Tibial artery (tissue), 4 donors: ENCODE data around the gene IL17A.

Source experiments
- DNase-seq, 2 donors: peaks; one replicate each; pipeline ENCODE4 v3.0.0-alpha.2; 2019
- H3K27ac ChIP-seq, 2 donors: fragments of 200-600 bp; sonication (generic) in 1 of 2; 1 replicate in 1 of 2; 2 replicates in 1 of 2; pipeline ENCODE4 v1.5.1; 2018 to 2019; ENCODE audit warnings: mild to moderate bottlenecking in 1 of 2
- H3K27me3 ChIP-seq, 2 donors: fragments of 200-600 bp; sonication (generic) in 1 of 2; one replicate each; pipeline versions ENCODE4 v1.5.1 to v1.6.0; 2016 to 2019
- H3K36me3 ChIP-seq, 3 donors: fragments of 200-600 bp; sonication (generic) in 2 of 3; one replicate each; pipeline ENCODE4 v1.5.1; 2016 to 2019; ENCODE audit warnings: mild to moderate bottlenecking in 2 of 3
- H3K4me1 ChIP-seq, 4 donors: fragments of 200-600 bp; sonication (generic) in 2 of 4; 1 replicate in 3 of 4; 2 replicates in 1 of 4; pipeline ENCODE4 v1.5.1; 2016 to 2019
- H3K4me3 ChIP-seq, 2 donors: fragments of 200-600 bp; sonication (generic) in 1 of 2; 1 replicate in 1 of 2; 2 replicates in 1 of 2; pipeline ENCODE4 v1.5.1; 2018 to 2019; ENCODE audit warnings: mild to moderate bottlenecking in 2 of 2
- H3K9me3 ChIP-seq, 3 donors: fragments of 200-600 bp; sonication (generic) in 1 of 3; one replicate each; pipeline ENCODE4 v1.5.1; 2016 to 2019
- CTCF ChIP-seq, 2 experiments: fragments of 200-600 bp in 1 of 2; fragments of 450-650 bp in 1 of 2; IDR thresholded peaks; one replicate each; pipeline ENCODE4 v1.5.1; 2017 to 2019; ENCODE audit warnings: antibody characterized with exemption in 2 of 2, mild to moderate bottlenecking in 1 of 2, moderate library complexity in 1 of 2
- intact Hi-C: fragments of 100-400 bp; cut with DNase I; formaldehyde crosslinking; loops from one replicate; pipeline ENCODE4 v1.15.0; 2023; ENCODE audit warnings: low total_unique reads

Gene IL17A

DNA sequence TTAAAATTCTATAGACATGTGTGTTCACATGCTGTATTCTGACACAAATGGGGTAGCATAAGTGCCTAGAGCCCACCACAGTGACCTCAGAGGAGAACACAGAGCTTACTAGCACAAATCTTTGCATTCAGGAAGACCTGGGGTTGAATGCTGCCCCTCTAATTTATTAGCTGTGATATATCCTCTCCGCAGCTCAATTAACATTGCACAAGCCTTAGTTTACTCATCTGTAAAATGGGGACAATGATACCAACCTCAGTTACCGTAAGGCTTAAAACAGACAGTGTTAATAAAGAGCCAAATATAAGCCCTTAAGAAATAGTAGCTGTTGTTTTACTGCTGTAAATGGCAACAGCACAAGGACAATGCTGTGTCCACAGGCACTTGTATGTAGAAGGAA is 36.2 kb upstream of the IL17A start:
- Histone ChIP-seq H3K36me3 (no peaks in the 10 kb centered on the region), H3K27me3 (no peaks in the 10 kb centered on the region), H3K4me1 (no peaks in the 10 kb centered on the region), H3K27ac (no peak overlapping the region), H3K4me3 (no peak overlapping the region), H3K9me3 (no peaks in the 10 kb centered on the region)
- intact Hi-C loops: no loop called here
- TF ChIP-seq CTCF (IDR thresholded peaks at IDR 0.05): no peak
- DNase-seq: no peak

DNA sequence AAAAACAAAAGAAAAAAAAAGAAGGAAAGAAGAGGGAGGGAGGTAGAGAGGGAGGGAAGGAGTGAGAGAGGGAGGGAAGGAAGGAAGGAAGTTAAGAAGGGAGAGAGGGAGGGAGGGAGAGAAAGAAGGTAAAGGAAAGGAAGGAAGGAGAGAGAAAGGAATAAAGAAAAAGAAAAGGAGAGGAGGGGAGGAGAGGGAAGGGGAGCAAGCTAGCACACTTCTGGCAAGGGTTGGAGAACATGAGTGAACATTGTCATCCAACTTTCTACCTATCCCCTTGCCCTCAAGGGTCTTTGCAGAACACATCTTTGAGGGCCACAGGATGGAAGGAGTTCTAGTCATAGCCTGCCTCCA is 34.1 kb upstream of the IL17A start:
- DNase-seq: no peak
- H3K4me1 ChIP-seq: peaks cover 0 to 9% (median 0%) of the 10 kb centered on the region in 4 donors
- intact Hi-C loops: no loop called here
- H3K36me3 ChIP-seq: no peaks in the 10 kb centered on the region
- no peaks in the 10 kb centered on the region for H3K9me3 ChIP-seq
- no peak overlapping the region for H3K27ac ChIP-seq
- H3K27me3 ChIP-seq: no peaks in the 10 kb centered on the region
- TF ChIP-seq CTCF (IDR thresholded peaks at IDR 0.05): no peak
- H3K4me3 ChIP-seq: no peak overlapping the region

DNA sequence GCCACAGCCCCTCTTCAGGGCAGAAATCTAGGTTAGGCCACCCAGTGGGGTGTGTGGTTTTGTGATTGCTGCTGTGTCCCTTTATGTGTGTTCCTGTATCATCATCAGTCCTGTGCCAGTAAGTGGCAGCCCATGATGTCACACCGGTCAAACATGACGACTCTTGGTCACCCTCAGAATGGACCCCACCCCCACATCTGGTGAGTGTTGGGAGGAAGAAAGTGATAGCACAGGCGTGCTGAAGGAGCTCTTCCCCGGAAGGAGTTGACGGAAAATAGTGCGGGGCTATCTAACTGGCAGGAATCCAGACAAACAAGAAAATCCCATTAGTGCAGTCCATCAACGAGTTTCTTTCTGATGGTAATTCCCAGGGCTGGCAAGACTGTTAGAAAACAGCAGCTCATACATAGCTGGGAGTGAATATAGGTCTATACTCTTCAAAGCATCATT is 33.4 kb upstream of the IL17A start:
- H3K9me3 ChIP-seq: no peaks in the 10 kb centered on the region
- TF ChIP-seq CTCF (IDR thresholded peaks at IDR 0.05): no peak
- no peak overlapping the region for H3K27ac ChIP-seq
- intact Hi-C loops: no loop called here
- no peak overlapping the region for H3K4me3 ChIP-seq
- no peaks in the 10 kb centered on the region for H3K27me3 ChIP-seq
- DNase-seq: no peak
- H3K36me3 ChIP-seq: no peaks in the 10 kb centered on the region
- peaks cover 0 to 9% (median 0%) of the 10 kb centered on the region in 4 donors for H3K4me1 ChIP-seq

GRCh38 chr6:52154381-52154780 is 31.8 kb upstream of the IL17A start:
- H3K27ac ChIP-seq: no peak overlapping the region
- H3K36me3 ChIP-seq: no peaks in the 10 kb centered on the region
- H3K9me3 ChIP-seq: no peaks in the 10 kb centered on the region
- peaks cover 0 to 9% (median 0%) of the 10 kb centered on the region in 4 donors for H3K4me1 ChIP-seq
- no peak overlapping the region for H3K4me3 ChIP-seq
- no peaks in the 10 kb centered on the region for H3K27me3 ChIP-seq
- intact Hi-C loops: no loop called here
- TF ChIP-seq CTCF (IDR thresholded peaks at IDR 0.05): no peak
- DNase-seq: no peak

GRCh38 chr6:52155791-52156576 is 30.2 kb upstream of the IL17A start:
- no peak for TF ChIP-seq CTCF (IDR thresholded peaks at IDR 0.05)
- H3K4me3 ChIP-seq: no peak overlapping the region
- peaks cover 0 to 9% (median 0%) of the 10 kb centered on the region in 4 donors for H3K4me1 ChIP-seq
- H3K27ac ChIP-seq: no peak overlapping the region
- no peak for DNase-seq
- H3K27me3 ChIP-seq: no peaks in the 10 kb centered on the region
- intact Hi-C loops: no loop called here
- H3K36me3 ChIP-seq: no peaks in the 10 kb centered on the region
- peaks cover 0 to 2% (median 0%) of the 10 kb centered on the region in 3 donors for H3K9me3 ChIP-seq
